HepG2 (cell line): ENCODE data around the gene MGAT2. TPM values are rescaled to one million over a fixed set of nuclear protein-coding genes. Genes with fewer than 3 reads are reported as not detected.

Source experiments
- ARNT ChIP-seq: fragments of 450-650 bp; IDR thresholded peaks from 2 replicates; pipeline ENCODE4 v1.6.1; 2017
- GFI1 ChIP-seq: sonication (generic); formaldehyde crosslinking; IDR thresholded peaks from 2 replicates; pipeline ENCODE4 v1.5.0; 2020; ENCODE audit warnings: missing genetic modification reagents, mild to moderate bottlenecking, borderline replicate concordance
- HNRNPK ChIP-seq: fragments of 200-400 bp; formaldehyde crosslinking; IDR thresholded peaks from 2 replicates; pipeline ENCODE4 v1.6.1; 2018; ENCODE audit warnings: low read length, low read depth, moderate library complexity, mild to moderate bottlenecking; ENCODE audit not compliant: poor library complexity, severe bottlenecking
- KLF6 ChIP-seq: IDR thresholded peaks from 2 replicates; pipeline ENCODE4 v1.8.0; 2016; ENCODE audit warnings: missing biosample characterization, missing genetic modification reagents
- MBNL3 ChIP-seq: fragments of 250-450 bp; sonication (Bioruptor Pico); conservative IDR thresholded peaks from 2 replicates; pipeline ENCODE4 v1.8.0; 2022; ENCODE audit warnings: mild to moderate bottlenecking, inconsistent platforms
- NONO ChIP-seq, 2 experiments: fragments of 450-650 bp in 1 of 2; sonication (generic) in 1 of 2; formaldehyde crosslinking in 1 of 2; IDR thresholded peaks in 1 of 2; conservative IDR thresholded peaks in 1 of 2; 2 replicates each; pipeline versions ENCODE4 v1.6.1 to v1.8.0; 2017 to 2022; ENCODE audit warnings: mild to moderate bottlenecking in 1 of 2, missing genetic modification reagents in 1 of 2, moderate library complexity in 1 of 2
- PHF20 ChIP-seq: sonication (generic); formaldehyde crosslinking; IDR thresholded peaks from 2 replicates; pipeline ENCODE4 v1.5.0; 2020; ENCODE audit warnings: mild to moderate bottlenecking, missing genetic modification reagents
- PLRG1 ChIP-seq: fragments of 450-650 bp; conservative IDR thresholded peaks from 2 replicates; pipeline ENCODE4 v1.6.1; 2016
- RXRB ChIP-seq: IDR thresholded peaks from 2 replicates; pipeline ENCODE4 v1.6.1; 2016; ENCODE audit warnings: borderline replicate concordance, missing genetic modification reagents, missing compliant biosample characterization
- SMC3 ChIP-seq: IDR thresholded peaks from 2 replicates; pipeline ENCODE4 v1.6.1; 2011; ENCODE audit warnings: low read length, improper control_type of control experiment
- SOX13 ChIP-seq, 3 experiments: fragments of 450-650 bp in 1 of 3; sonication (generic) in 1 of 3; formaldehyde crosslinking in 1 of 3; IDR thresholded peaks in 2 of 3; conservative IDR thresholded peaks in 1 of 3; 2 replicates each; pipeline versions ENCODE4 v1.5.0 to v1.6.1; 2016 to 2020; ENCODE audit warnings: antibody characterized with exemption in 1 of 3, mild to moderate bottlenecking in 1 of 3, missing compliant biosample characterization in 1 of 3, missing genetic modification reagents in 1 of 3, moderate library complexity in 1 of 3
- STAT5B ChIP-seq: sonication (generic); formaldehyde crosslinking; IDR thresholded peaks from 2 replicates; pipeline ENCODE4 v1.4.0; 2020; ENCODE audit warnings: missing genetic modification reagents
- ZNF136 ChIP-seq: sonication (generic); formaldehyde crosslinking; IDR thresholded peaks from 2 replicates; pipeline ENCODE4 v1.8.1; 2022; ENCODE audit warnings: low read depth, mild to moderate bottlenecking, moderate library complexity, missing genetic modification reagents
- ZNF256 ChIP-seq: sonication (generic); formaldehyde crosslinking; conservative IDR thresholded peaks from 2 replicates; pipeline ENCODE4 v1.4.0; 2020; ENCODE audit warnings: missing genetic modification reagents
- ZNF550 ChIP-seq: sonication (generic); formaldehyde crosslinking; IDR thresholded peaks from 2 replicates; pipeline ENCODE4 v1.4.0; 2020; ENCODE audit warnings: mild to moderate bottlenecking, missing genetic modification reagents, borderline replicate concordance
- ZNF674 ChIP-seq: sonication (generic); formaldehyde crosslinking; IDR thresholded peaks from 2 replicates; pipeline ENCODE4 v1.5.0; 2020; ENCODE audit warnings: low read depth, mild to moderate bottlenecking, missing genetic modification reagents
- ZNF713 ChIP-seq: sonication (generic); formaldehyde crosslinking; IDR thresholded peaks from 2 replicates; pipeline ENCODE4 v1.4.0; 2020; ENCODE audit warnings: mild to moderate bottlenecking, missing genetic modification reagents
- ZNF768 ChIP-seq: sonication (generic); formaldehyde crosslinking; IDR thresholded peaks from 2 replicates; pipeline ENCODE4 v1.4.0; 2020; ENCODE audit warnings: missing genetic modification reagents
- ZNF780A ChIP-seq: sonication (generic); formaldehyde crosslinking; IDR thresholded peaks from 2 replicates; pipeline ENCODE4 v1.8.0; 2022; ENCODE audit warnings: mild to moderate bottlenecking, missing genetic modification reagents, moderate library complexity
- ZNF883 ChIP-seq: sonication (generic); formaldehyde crosslinking; IDR thresholded peaks from 2 replicates; pipeline ENCODE4 v1.5.1; 2020; ENCODE audit warnings: mild to moderate bottlenecking, missing genetic modification reagents; ENCODE audit errors: not compliant biosample characterization
- polyA plus RNA-seq, 8 experiments: library from polyadenylated mRNA; depleted of rRNA in 3 of 8; stranded (reverse) in 7 of 8; unstranded in 1 of 8; fragments of >200 nt; fragmentation: Illumina TruSeq in 4 of 8; extraction: Trizol in 4 of 8; gene quantifications; 2 replicates each; pipeline versions ENCODE4 v1.2.1 to v1.2.3, GENCODE V29; 2011 to 2016; ENCODE audit warnings: low read depth in 4 of 8, missing spikeins in 1 of 8, mixed read lengths in 1 of 8; ENCODE audit not compliant: insufficient read depth in 1 of 8
- total RNA-seq, 5 experiments: library from RNA; depleted of rRNA; stranded (reverse); fragments of >200 nt; fragmentation: Illumina TruSeq; extraction: Trizol; gene quantifications; 2 replicates each; pipeline ENCODE4 v1.2.3, GENCODE V29; 2016; ENCODE audit warnings: low read depth in 1 of 5
- TF ChIP-seq, protein P1 (sequence below), 2 experiments: IDR thresholded peaks; 2 replicates each; pipeline ENCODE4 v1.6.1; 2011 to 2012; ENCODE audit warnings: low read length in 2 of 2, borderline replicate concordance in 1 of 2, low read depth in 1 of 2, mild to moderate bottlenecking in 1 of 2, moderate library complexity in 1 of 2
- TF ChIP-seq, protein P2 (sequence below): sonication (generic); formaldehyde crosslinking; IDR thresholded peaks from 2 replicates; pipeline ENCODE4 v1.8.1; 2023; ENCODE audit warnings: mild to moderate bottlenecking, moderate library complexity, missing genetic modification reagents
- TF ChIP-seq, protein P3 (sequence below): IDR thresholded peaks from 2 replicates; pipeline ENCODE4 v1.6.1; 2016; ENCODE audit warnings: mild to moderate bottlenecking

MGAT2 gene
- total and polyA plus RNA-seq, 2 of the 13 experiments (the other 11 are each of a cell fraction or from before 2014, with no cell fraction given), result 12.9 to 51.9 TPM

DNA sequence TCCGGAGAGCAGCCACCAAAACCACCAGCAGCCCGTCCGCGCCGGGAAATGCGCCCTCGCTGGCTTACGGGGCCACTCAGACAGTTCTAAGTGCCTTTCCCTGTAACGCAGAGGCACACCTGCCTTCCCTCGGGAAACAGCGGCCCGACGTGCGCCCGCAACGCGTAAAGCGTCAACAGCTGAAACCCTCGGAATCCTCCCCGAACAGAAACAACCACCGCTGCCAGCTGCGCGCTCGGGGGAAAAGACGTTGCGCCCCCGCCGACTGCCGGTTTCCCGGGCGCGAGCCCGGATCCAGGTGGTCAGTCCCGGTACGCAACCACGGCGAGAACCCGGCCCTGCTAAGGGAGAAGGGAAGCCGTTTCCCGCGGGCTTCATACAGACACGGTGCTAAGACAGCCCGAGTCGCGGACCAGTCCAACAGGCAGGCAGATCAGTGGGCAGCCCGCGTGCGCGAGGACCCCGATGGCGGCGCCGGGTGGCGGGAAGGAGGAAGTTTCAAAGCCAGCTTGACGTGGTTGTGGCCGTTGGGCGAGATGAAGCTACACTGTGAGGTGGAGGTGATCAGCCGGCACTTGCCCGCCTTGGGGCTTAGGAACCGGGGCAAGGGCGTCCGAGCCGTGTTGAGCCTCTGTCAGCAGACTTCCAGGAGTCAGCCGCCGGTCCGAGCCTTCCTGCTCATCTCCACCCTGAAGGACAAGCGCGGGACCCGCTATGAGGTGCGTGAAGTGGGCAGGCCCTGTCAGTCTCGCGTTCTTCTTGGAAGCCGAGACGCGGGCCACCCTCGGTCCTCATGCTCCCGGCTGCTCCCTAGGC is 21.9 kb upstream of the MGAT2 start, which contains the start of gene LRR1 (continued):
- TF ChIP-seq, protein P1, sequence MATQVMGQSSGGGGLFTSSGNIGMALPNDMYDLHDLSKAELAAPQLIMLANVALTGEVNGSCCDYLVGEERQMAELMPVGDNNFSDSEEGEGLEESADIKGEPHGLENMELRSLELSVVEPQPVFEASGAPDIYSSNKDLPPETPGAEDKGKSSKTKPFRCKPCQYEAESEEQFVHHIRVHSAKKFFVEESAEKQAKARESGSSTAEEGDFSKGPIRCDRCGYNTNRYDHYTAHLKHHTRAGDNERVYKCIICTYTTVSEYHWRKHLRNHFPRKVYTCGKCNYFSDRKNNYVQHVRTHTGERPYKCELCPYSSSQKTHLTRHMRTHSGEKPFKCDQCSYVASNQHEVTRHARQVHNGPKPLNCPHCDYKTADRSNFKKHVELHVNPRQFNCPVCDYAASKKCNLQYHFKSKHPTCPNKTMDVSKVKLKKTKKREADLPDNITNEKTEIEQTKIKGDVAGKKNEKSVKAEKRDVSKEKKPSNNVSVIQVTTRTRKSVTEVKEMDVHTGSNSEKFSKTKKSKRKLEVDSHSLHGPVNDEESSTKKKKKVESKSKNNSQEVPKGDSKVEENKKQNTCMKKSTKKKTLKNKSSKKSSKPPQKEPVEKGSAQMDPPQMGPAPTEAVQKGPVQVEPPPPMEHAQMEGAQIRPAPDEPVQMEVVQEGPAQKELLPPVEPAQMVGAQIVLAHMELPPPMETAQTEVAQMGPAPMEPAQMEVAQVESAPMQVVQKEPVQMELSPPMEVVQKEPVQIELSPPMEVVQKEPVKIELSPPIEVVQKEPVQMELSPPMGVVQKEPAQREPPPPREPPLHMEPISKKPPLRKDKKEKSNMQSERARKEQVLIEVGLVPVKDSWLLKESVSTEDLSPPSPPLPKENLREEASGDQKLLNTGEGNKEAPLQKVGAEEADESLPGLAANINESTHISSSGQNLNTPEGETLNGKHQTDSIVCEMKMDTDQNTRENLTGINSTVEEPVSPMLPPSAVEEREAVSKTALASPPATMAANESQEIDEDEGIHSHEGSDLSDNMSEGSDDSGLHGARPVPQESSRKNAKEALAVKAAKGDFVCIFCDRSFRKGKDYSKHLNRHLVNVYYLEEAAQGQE (IDR thresholded peaks at IDR 0.05; ENCODE audit: borderline replicate concordance in 1 of 2, low read depth in 1 of 2, low read length in 2 of 2), result 0 out of 4 replicates have a peak, but pooled peaks of 1 of the 2 experiments have one; percentile 19
- no peak for TF ChIP-seq MBNL3 (CRISPR knock-in tag)
- TF ChIP-seq ZNF674 (CRISPR knock-in tag), result no peak
- TF ChIP-seq ARNT, result no peak
- TF ChIP-seq RXRB (CRISPR knock-in tag), result 0 out of 2 replicates have a peak, but pooled peaks have one; percentile 38
- TF ChIP-seq ZNF136 (CRISPR knock-in tag), result peak; percentile 71; the same call in 1 of the 2 replicates
- TF ChIP-seq, protein P2, sequence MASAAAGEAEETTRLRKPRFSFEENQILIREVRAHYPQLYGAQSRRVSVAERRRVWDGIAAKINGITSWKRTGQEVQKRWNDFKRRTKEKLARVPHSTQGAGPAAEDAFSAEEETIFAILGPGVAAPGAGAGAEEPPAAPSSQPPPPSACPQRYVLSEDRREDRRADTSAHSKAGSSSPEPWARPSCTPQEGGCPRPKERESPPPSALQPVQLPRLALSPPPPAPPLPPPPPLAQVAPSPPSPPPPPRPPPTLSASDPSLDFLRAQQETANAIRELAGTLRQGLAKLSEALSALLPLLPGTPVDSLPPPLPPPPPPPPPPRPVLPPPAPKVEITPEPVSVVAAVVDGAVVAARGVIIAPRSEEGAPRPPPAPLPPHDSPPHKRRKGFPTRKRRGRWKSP (CRISPR knock-in tag), result peak; percentile 93
- no peak for TF ChIP-seq SOX13 (IDR thresholded peaks at IDR 0.05)
- TF ChIP-seq SOX13 (CRISPR knock-in tag; conservative IDR thresholded peaks at IDR 0.05 in 1 of 2, IDR thresholded peaks at IDR 0.05 in 1 of 2), result 0 out of 4 replicates have a peak, but pooled peaks of 1 of the 2 experiments have one; percentile 36
- TF ChIP-seq ZNF256 (CRISPR knock-in tag), result peak; percentile 19; the same call in 1 of the 2 replicates
- no peak for TF ChIP-seq ZNF550 (CRISPR knock-in tag)
- TF ChIP-seq PHF20 (CRISPR knock-in tag), result peak; percentile 76; the same call in 1 of the 2 replicates
- TF ChIP-seq GFI1 (CRISPR knock-in tag), result peak; percentile 79
- TF ChIP-seq, protein P3, sequence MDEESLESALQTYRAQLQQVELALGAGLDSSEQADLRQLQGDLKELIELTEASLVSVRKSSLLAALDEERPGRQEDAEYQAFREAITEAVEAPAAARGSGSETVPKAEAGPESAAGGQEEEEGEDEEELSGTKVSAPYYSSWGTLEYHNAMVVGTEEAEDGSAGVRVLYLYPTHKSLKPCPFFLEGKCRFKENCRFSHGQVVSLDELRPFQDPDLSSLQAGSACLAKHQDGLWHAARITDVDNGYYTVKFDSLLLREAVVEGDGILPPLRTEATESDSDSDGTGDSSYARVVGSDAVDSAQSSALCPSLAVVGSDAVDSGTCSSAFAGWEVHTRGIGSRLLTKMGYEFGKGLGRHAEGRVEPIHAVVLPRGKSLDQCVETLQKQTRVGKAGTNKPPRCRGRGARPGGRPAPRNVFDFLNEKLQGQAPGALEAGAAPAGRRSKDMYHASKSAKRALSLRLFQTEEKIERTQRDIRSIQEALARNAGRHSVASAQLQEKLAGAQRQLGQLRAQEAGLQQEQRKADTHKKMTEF (CRISPR knock-in tag), result peak; percentile 88
- 0 out of 2 replicates have a peak, but pooled peaks have one; percentile 73 for TF ChIP-seq ZNF780A (CRISPR knock-in tag)
- 0 out of 2 replicates have a peak, but pooled peaks have one; percentile 22 for TF ChIP-seq KLF6 (CRISPR knock-in tag)
- TF ChIP-seq ZNF883 (CRISPR knock-in tag), result peak; percentile 42
- TF ChIP-seq SMC3, result no peak
- TF ChIP-seq HNRNPK, result peak; percentile 63
- TF ChIP-seq ZNF713 (CRISPR knock-in tag), result no peak
- TF ChIP-seq NONO (IDR thresholded peaks at IDR 0.05), result no peak
- TF ChIP-seq NONO (CRISPR knock-in tag; conservative IDR thresholded peaks at IDR 0.05), result peak; percentile 91
- TF ChIP-seq STAT5B (CRISPR knock-in tag), result no peak
- TF ChIP-seq PLRG1, result no peak
- TF ChIP-seq ZNF768, result peak; percentile 51; the same call in 1 of the 2 replicates
